VCaP (cell line): ENCODE results near the gene KCND2.

Experiments used
- H3K27ac ChIP-seq: fragments of 450-650 bp; 2 replicates; pipeline ENCODE4 v1.5.1; 2017
- TF ChIP-seq, protein P1 (sequence below): fragments of 450-650 bp; conservative IDR thresholded peaks from 2 replicates; pipeline ENCODE4 v1.5.1; 2017; ENCODE audit warnings: mild to moderate bottlenecking, moderate library complexity

KCND2 gene

GRCh38 chr7:120344276-120344675 lies 71.3 kb downstream of the KCND2 start:
- TF ChIP-seq, protein P1, sequence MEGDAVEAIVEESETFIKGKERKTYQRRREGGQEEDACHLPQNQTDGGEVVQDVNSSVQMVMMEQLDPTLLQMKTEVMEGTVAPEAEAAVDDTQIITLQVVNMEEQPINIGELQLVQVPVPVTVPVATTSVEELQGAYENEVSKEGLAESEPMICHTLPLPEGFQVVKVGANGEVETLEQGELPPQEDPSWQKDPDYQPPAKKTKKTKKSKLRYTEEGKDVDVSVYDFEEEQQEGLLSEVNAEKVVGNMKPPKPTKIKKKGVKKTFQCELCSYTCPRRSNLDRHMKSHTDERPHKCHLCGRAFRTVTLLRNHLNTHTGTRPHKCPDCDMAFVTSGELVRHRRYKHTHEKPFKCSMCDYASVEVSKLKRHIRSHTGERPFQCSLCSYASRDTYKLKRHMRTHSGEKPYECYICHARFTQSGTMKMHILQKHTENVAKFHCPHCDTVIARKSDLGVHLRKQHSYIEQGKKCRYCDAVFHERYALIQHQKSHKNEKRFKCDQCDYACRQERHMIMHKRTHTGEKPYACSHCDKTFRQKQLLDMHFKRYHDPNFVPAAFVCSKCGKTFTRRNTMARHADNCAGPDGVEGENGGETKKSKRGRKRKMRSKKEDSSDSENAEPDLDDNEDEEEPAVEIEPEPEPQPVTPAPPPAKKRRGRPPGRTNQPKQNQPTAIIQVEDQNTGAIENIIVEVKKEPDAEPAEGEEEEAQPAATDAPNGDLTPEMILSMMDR: no peak

GRCh38 chr7:120353171-120353570 lies 80.2 kb downstream of the KCND2 start:
- TF ChIP-seq, protein P1: no peak
- no peak overlapping the region for H3K27ac ChIP-seq

More at GRCh38 chr7:120344276-120344675, 71.3 kb downstream of the KCND2 start:
- no peak overlapping the region for H3K27ac ChIP-seq

GRCh38 chr7:120360918-120361317 lies 87.9 kb downstream of the KCND2 start:
- H3K27ac ChIP-seq: no peak overlapping the region
- TF ChIP-seq, protein P1: no peak

GRCh38 chr7:120363414-120363813 lies 90.4 kb downstream of the KCND2 start:
- TF ChIP-seq, protein P1: no peak
- no peak overlapping the region for H3K27ac ChIP-seq

- H3K27ac ChIP-seq: no peak overlapping the region
- TF ChIP-seq, protein P1: no peak
Observed at GRCh38 chr7:120370954-120371353, 98.0 kb downstream of the KCND2 start.

DNA sequence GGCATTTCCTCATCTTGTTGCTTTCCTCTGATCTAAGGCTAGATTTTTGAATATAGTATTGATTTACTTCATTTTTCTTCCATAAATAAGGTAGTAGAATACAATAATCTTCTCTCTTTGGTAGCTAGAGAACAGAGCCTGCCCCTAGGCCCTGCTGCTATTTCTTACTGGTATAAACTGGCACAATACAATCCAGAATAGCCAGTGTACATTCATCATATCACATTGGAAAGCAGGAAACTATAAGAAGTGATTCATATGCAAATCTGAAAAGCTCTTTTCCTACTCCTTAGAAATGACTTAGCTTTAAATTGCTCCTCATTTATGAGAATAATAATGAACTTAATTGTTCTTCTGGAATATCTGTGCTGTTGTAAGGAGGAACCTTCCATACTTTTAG lies 100.2 kb downstream of the KCND2 start:
- H3K27ac ChIP-seq: no peak overlapping the region
- TF ChIP-seq, protein P1: no peak

- TF ChIP-seq, protein P1: no peak
- no peak overlapping the region for H3K27ac ChIP-seq
Observed at GRCh38 chr7:120394595-120394994, 121.6 kb downstream of the KCND2 start.
